Smooth muscle cell (in vitro differentiated cells): ENCODE data around the gene SETX. TPM values are rescaled to one million over a fixed set of nuclear protein-coding genes. Genes with fewer than 3 reads are reported as not detected.

Experiments used
- DNase-seq: peaks from one replicate; lab custom pipeline; 2025; ENCODE audit not compliant: unreplicated experiment; lab: John Stamatoyannopoulos, UW
- H2AFZ ChIP-seq: fragments of 200-600 bp; sonication (generic); 2 replicates; pipeline ENCODE4 v1.6.0; 2016; ENCODE audit warnings: antibody characterized with exemption, low read depth, mild to moderate bottlenecking
- H3F3A ChIP-seq: fragments of 200-600 bp; sonication (generic); 2 replicates; pipeline ENCODE4 v1.6.0; 2017; ENCODE audit warnings: antibody characterized with exemption, low read depth
- H3K27ac ChIP-seq: fragments of 200-600 bp; sonication (generic); 2 replicates; pipeline ENCODE4 v1.5.1; 2016; ENCODE audit warnings: low read depth, mild to moderate bottlenecking
- H3K27me3 ChIP-seq: fragments of 200-600 bp; sonication (generic); 2 replicates; pipeline ENCODE4 v1.6.1; 2016; ENCODE audit warnings: low read depth, mild to moderate bottlenecking
- H3K36me3 ChIP-seq: fragments of 200-600 bp; sonication (generic); 2 replicates; pipeline ENCODE4 v1.5.1; 2016; ENCODE audit warnings: low read depth
- H3K4me1 ChIP-seq: fragments of 200-600 bp; sonication (generic); 2 replicates; pipeline ENCODE4 v1.5.1; 2016; ENCODE audit warnings: low read depth
- H3K4me2 ChIP-seq: fragments of 200-600 bp; sonication (generic); 2 replicates; pipeline ENCODE4 v1.6.0; 2016; ENCODE audit warnings: mild to moderate bottlenecking
- H3K4me3 ChIP-seq: fragments of 200-600 bp; sonication (generic); 2 replicates; pipeline ENCODE4 v1.5.1; 2016; ENCODE audit warnings: mild to moderate bottlenecking
- H3K79me2 ChIP-seq: fragments of 200-600 bp; sonication (generic); 2 replicates; pipeline ENCODE4 v1.6.0; 2016; ENCODE audit warnings: low read depth, mild to moderate bottlenecking
- H3K9ac ChIP-seq: fragments of 200-600 bp; sonication (generic); 2 replicates; pipeline ENCODE4 v1.6.0; 2016; ENCODE audit warnings: low read depth
- H3K9me3 ChIP-seq: fragments of 200-600 bp; sonication (generic); replicated peaks from 2 replicates; pipeline ENCODE4 v1.5.1; 2016; ENCODE audit warnings: low read depth
- H4K20me1 ChIP-seq: fragments of 200-600 bp; sonication (generic); 2 replicates; pipeline ENCODE4 v1.6.0; 2016; ENCODE audit warnings: low read depth
- WGBS: methylation state at CpG from one replicate; pipeline ENCODE4 v1.1.7; 2016; ENCODE audit warnings: low lambda C conversion rate; 5-methylcytosine and 5-hydroxymethylcytosine counted together
- polyA plus RNA-seq: library from polyadenylated mRNA; unstranded; fragments of >200 nt; fragmentation: Nextera tagmentation; extraction: Ambion mirVana; gene quantifications from 2 replicates; pipeline ENCODE4 v1.2.1, GENCODE V29; 2016
- total RNA-seq: library from RNA; depleted of rRNA; stranded (reverse); fragments of >200 nt; gene quantifications from 2 replicates; pipeline ENCODE4 v1.2.3, GENCODE V29; 2014
- TF ChIP-seq, protein P1 (sequence below): fragments of 200-600 bp; sonication (generic); IDR thresholded peaks from 2 replicates; pipeline ENCODE4 v1.5.1; 2017; ENCODE audit warnings: borderline replicate concordance, mild to moderate bottlenecking, antibody characterized with exemption; ENCODE audit not compliant: insufficient read depth, poor library complexity, severe bottlenecking

The SETX gene
- total and polyA plus RNA-seq, 2 experiments from 2014 or later, result 11.4 to 50.9 TPM

DNA sequence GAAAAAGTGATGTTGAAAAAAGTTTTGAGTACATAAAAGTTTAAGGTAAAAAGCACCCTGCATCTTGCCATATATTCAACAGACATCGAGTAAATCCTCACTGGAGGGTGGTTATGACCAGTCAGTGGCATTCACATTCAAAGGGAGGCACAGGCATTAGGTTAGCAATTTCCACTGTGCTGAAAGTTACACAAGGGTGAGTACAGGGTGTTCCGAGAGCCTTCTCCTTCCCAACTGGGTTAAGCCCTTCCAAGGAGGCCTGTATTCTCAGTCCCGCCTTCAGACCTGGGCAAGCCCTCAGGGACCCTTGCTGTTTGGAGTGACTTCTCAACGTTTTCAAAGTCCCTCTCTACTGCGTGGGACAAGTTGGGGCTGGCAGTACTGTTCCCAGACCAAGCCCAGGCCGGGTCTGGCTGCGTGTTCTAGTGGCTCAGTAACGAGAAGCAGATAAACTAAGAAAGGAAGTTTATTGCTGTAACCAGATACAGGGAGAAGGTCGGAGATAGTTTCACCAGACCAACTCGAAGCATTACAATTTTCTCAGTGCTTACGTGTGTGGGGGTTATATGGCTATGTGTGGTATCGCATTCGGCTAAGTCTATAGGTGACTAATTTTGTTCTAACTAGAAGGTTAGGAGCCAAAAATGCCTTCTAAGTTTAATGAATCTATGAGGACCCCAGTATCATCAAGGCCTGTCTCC lies 13.0 kb upstream of the SETX start:
- Histone ChIP-seq H2AFZ (peak overlapping the region; percentile 93), H3F3A (peaks cover 6% of the 10 kb centered on the region), H3K9me3 (no peaks in the 10 kb centered on the region), H3K4me1 (no peaks in the 10 kb centered on the region), H3K27ac (peak overlapping the region; percentile 58), H3K36me3 (no peaks in the 10 kb centered on the region), H3K27me3 (no peaks in the 10 kb centered on the region), H3K9ac (peak overlapping the region; percentile 37), H3K79me2 (no peaks in the 10 kb centered on the region), H3K4me3 (no peak overlapping the region), H3K4me2 (peak overlapping the region; percentile 30), H4K20me1 (no peaks in the 10 kb centered on the region)
- TF ChIP-seq, protein P1, sequence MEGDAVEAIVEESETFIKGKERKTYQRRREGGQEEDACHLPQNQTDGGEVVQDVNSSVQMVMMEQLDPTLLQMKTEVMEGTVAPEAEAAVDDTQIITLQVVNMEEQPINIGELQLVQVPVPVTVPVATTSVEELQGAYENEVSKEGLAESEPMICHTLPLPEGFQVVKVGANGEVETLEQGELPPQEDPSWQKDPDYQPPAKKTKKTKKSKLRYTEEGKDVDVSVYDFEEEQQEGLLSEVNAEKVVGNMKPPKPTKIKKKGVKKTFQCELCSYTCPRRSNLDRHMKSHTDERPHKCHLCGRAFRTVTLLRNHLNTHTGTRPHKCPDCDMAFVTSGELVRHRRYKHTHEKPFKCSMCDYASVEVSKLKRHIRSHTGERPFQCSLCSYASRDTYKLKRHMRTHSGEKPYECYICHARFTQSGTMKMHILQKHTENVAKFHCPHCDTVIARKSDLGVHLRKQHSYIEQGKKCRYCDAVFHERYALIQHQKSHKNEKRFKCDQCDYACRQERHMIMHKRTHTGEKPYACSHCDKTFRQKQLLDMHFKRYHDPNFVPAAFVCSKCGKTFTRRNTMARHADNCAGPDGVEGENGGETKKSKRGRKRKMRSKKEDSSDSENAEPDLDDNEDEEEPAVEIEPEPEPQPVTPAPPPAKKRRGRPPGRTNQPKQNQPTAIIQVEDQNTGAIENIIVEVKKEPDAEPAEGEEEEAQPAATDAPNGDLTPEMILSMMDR, result no peak
- 28% methylated on average over 13 of the region's 13 CpGs for WGBS
- DNase-seq, result no peak

DNA sequence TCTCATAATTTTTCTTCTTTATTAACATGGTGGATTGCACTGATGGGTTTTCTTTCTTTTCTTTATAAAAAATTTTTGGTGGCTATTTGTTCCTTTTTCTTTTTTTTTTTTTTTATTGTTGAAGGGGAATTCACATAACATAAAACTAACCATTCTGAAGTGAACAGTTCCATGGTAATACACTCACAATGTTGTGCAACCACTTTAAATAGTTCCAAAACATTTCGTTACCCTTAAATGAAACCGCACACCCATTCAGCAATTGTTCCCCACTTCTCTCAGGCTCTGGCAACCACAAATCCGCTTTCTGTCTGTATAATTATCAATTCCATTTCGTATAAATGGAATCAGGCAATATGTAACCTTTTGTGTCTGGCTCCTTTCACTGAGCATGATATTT lies 11.7 kb upstream of the SETX start:
- Histone ChIP-seq H3K9me3 (no peaks in the 10 kb centered on the region), H3K4me2 (no peak overlapping the region), H2AFZ (no peak overlapping the region), H3F3A (peaks cover 6% of the 10 kb centered on the region), H3K4me1 (no peaks in the 10 kb centered on the region), H3K27ac (no peak overlapping the region), H3K79me2 (no peaks in the 10 kb centered on the region), H3K4me3 (no peak overlapping the region), H3K27me3 (no peaks in the 10 kb centered on the region), H3K9ac (no peak overlapping the region), H4K20me1 (no peaks in the 10 kb centered on the region), H3K36me3 (no peaks in the 10 kb centered on the region)
- WGBS, result 95% methylated on average over 4 of the region's 4 CpGs
- TF ChIP-seq, protein P1, result no peak
- no peak for DNase-seq

DNA sequence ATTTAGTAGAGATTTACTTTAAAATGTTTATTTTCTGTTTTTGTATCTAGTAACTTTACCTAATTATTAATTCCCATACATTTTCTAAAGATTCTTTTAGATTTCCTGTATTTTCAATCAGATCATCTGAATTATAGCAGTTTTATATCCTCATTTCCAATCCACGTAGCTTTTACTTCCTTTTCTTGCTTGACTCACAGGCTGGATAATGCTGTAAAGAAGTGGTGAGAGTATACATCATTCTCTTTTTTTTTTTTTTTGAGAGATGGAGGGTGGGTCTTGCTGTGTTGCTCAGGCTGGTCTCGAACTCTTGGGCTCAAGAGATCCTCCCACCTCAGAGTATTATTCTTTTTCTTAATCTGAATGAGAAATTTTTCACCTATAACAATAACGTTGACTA lies 11.2 kb upstream of the SETX start:
- Histone ChIP-seq H4K20me1 (no peaks in the 10 kb centered on the region), H3F3A (peaks cover 6% of the 10 kb centered on the region), H3K9ac (no peak overlapping the region), H2AFZ (no peak overlapping the region), H3K4me3 (no peak overlapping the region), H3K36me3 (no peaks in the 10 kb centered on the region), H3K27me3 (no peaks in the 10 kb centered on the region), H3K9me3 (no peaks in the 10 kb centered on the region), H3K4me1 (no peaks in the 10 kb centered on the region), H3K79me2 (no peaks in the 10 kb centered on the region), H3K27ac (no peak overlapping the region), H3K4me2 (no peak overlapping the region)
- 82% methylated on average over 3 of the region's 3 CpGs for whole genome bisulfite sequencing
- DNase-seq, result no peak
- TF ChIP-seq, protein P1, result no peak

DNA sequence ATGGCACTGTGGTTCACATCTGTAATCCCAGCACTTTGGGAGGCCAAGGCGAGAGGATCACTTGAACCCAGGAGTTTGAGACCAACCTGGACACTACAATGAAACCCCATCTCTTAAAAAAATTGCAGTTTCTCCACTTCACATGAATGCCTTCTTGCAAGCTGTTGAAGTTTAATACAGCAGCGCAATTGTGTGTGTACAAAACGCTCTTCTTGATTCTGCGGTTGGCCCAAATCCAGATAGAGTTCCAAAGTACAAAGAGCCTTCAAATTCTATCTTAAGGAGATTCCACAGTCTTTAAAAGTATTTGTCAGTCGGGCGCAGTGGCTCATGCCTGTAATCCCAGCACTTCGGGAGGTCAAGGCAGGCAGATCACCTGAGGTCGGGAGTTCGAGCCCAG lies 9.3 kb upstream of the SETX start:
- Histone ChIP-seq H3K9ac (no peak overlapping the region), H3K4me3 (no peak overlapping the region), H2AFZ (no peak overlapping the region), H3F3A (peaks cover 6% of the 10 kb centered on the region), H3K36me3 (no peaks in the 10 kb centered on the region), H3K4me2 (no peak overlapping the region), H3K9me3 (no peaks in the 10 kb centered on the region), H3K79me2 (no peaks in the 10 kb centered on the region), H3K27ac (no peak overlapping the region), H3K27me3 (no peaks in the 10 kb centered on the region), H3K4me1 (no peaks in the 10 kb centered on the region), H4K20me1 (no peaks in the 10 kb centered on the region)
- no peak for DNase-seq
- 94% methylated on average over 9 of the region's 9 CpGs for WGBS
- TF ChIP-seq, protein P1, result no peak
